Activated T-cell treated with anti-CD3 and anti-CD28 coated beads, Interleukin-2, amount 50 U/mL, for 24 hours (primary cell): Measurements from ENCODE around the gene CHL1.

ENCODE experiments used
- DNase-seq: peaks from one replicate; pipeline ENCODE4 v3.0.0-alpha.2; 2020
- H3K27ac Mint-ChIP-seq: 2 replicates; pipeline ENCODE4 v1.8.0; 2020; ENCODE audit warnings: mild to moderate bottlenecking, mixed read lengths
- H3K27me3 Mint-ChIP-seq: 2 replicates; pipeline ENCODE4 v1.8.0; 2020; ENCODE audit warnings: mixed read lengths
- H3K36me3 Mint-ChIP-seq: 2 replicates; pipeline ENCODE4 v1.8.0; 2020; ENCODE audit warnings: low read depth, mixed read lengths
- H3K4me1 Mint-ChIP-seq: 2 replicates; pipeline ENCODE4 v1.8.0; 2020; ENCODE audit warnings: low read depth, mixed read lengths
- H3K4me3 Mint-ChIP-seq: 2 replicates; pipeline ENCODE4 v1.8.0; 2020; ENCODE audit warnings: mild to moderate bottlenecking, moderate library complexity, mixed read lengths
- H3K9me3 Mint-ChIP-seq: 2 replicates; pipeline ENCODE4 v1.8.0; 2020; ENCODE audit warnings: mixed read lengths

CHL1 gene

GRCh38 chr3:196311-197148, at the start of gene CHL1:
Gene CHL1, plus strand, starts transcription at chr3:196763. Its CDS starts 123,014 bp downstream, at chr3:319777.
- peaks cover 5% of the 10 kb centered on the region for H3K4me1 Mint-ChIP-seq
- H3K4me3 Mint-ChIP-seq = no peak within 1 kb of the TSS
- no peak within 1 kb of the TSS for H3K27ac Mint-ChIP-seq
- H3K36me3 Mint-ChIP-seq = peaks cover 2% of the 10 kb centered on the region
- no peak for DNase-seq
- H3K9me3 Mint-ChIP-seq = no peaks in the 10 kb centered on the region
- H3K27me3 Mint-ChIP-seq = peaks cover 59% of the 10 kb centered on the region

- no peak for DNase-seq
- H3K4me3 Mint-ChIP-seq = no peak overlapping the region
- no peaks in the 10 kb centered on the region for H3K27me3 Mint-ChIP-seq
- no peaks in the 10 kb centered on the region for H3K4me1 Mint-ChIP-seq
- peaks cover 6% of the 10 kb centered on the region for H3K9me3 Mint-ChIP-seq
- H3K27ac Mint-ChIP-seq = no peak overlapping the region
- H3K36me3 Mint-ChIP-seq = no peaks in the 10 kb centered on the region
Observed at GRCh38 chr3:151614-152189, 44.9 kb upstream of the CHL1 start.

GRCh38 chr3:159974-160373, 36.6 kb upstream of the CHL1 start:
- peaks cover 7% of the 10 kb centered on the region for H3K27me3 Mint-ChIP-seq
- DNase-seq = no peak
- no peak overlapping the region for H3K4me3 Mint-ChIP-seq
- H3K9me3 Mint-ChIP-seq = peaks cover 3% of the 10 kb centered on the region
- H3K36me3 Mint-ChIP-seq = no peaks in the 10 kb centered on the region
- H3K27ac Mint-ChIP-seq = no peak overlapping the region
- no peaks in the 10 kb centered on the region for H3K4me1 Mint-ChIP-seq

GRCh38 chr3:166071-166470, 30.5 kb upstream of the CHL1 start:
- Mint-ChIP-seq H3K9me3 (no peaks in the 10 kb centered on the region), H3K27me3 (peaks cover 7% of the 10 kb centered on the region), H3K4me1 (no peaks in the 10 kb centered on the region), H3K27ac (no peak overlapping the region), H3K36me3 (no peaks in the 10 kb centered on the region), H3K4me3 (no peak overlapping the region)
- no peak for DNase-seq

GRCh38 chr3:166799-167198, 29.8 kb upstream of the CHL1 start:
- no peak overlapping the region for H3K27ac Mint-ChIP-seq
- H3K36me3 Mint-ChIP-seq = no peaks in the 10 kb centered on the region
- DNase-seq = no peak
- no peaks in the 10 kb centered on the region for H3K4me1 Mint-ChIP-seq
- H3K9me3 Mint-ChIP-seq = no peaks in the 10 kb centered on the region
- no peak overlapping the region for H3K4me3 Mint-ChIP-seq
- peaks cover 7% of the 10 kb centered on the region for H3K27me3 Mint-ChIP-seq

GRCh38 chr3:173886-174285, 22.7 kb upstream of the CHL1 start:
- no peaks in the 10 kb centered on the region for H3K27me3 Mint-ChIP-seq
- no peak for DNase-seq
- no peaks in the 10 kb centered on the region for H3K9me3 Mint-ChIP-seq
- H3K36me3 Mint-ChIP-seq = no peaks in the 10 kb centered on the region
- H3K4me1 Mint-ChIP-seq = no peaks in the 10 kb centered on the region
- H3K27ac Mint-ChIP-seq = no peak overlapping the region
- no peak overlapping the region for H3K4me3 Mint-ChIP-seq

GRCh38 chr3:184976-185375, 11.6 kb upstream of the CHL1 start:
- Mint-ChIP-seq H3K27me3 (no peaks in the 10 kb centered on the region), H3K4me1 (no peaks in the 10 kb centered on the region), H3K36me3 (no peaks in the 10 kb centered on the region), H3K4me3 (no peak overlapping the region), H3K9me3 (peaks cover 5% of the 10 kb centered on the region), H3K27ac (no peak overlapping the region)
- DNase-seq = no peak

- Mint-ChIP-seq H3K9me3 (peaks cover 5% of the 10 kb centered on the region), H3K4me3 (no peak overlapping the region), H3K27ac (no peak overlapping the region), H3K36me3 (peaks cover 2% of the 10 kb centered on the region), H3K27me3 (peaks cover 31% of the 10 kb centered on the region), H3K4me1 (peaks cover 5% of the 10 kb centered on the region)
- no peak for DNase-seq
Observed at GRCh38 chr3:192215-192929, 4.2 kb upstream of the CHL1 start.

- Mint-ChIP-seq H3K4me1 (peaks cover 5% of the 10 kb centered on the region), H3K27me3 (peaks cover 44% of the 10 kb centered on the region), H3K4me3 (no peak overlapping the region), H3K9me3 (no peaks in the 10 kb centered on the region), H3K36me3 (peaks cover 2% of the 10 kb centered on the region), H3K27ac (no peak overlapping the region)
- DNase-seq = no peak
Observed at GRCh38 chr3:194001-194400, 2.6 kb upstream of the CHL1 start.

GRCh38 chr3:194421-194820, 2.1 kb upstream of the CHL1 start:
- Mint-ChIP-seq H3K4me3 (no peak overlapping the region), H3K27ac (no peak overlapping the region), H3K9me3 (no peaks in the 10 kb centered on the region), H3K27me3 (peaks cover 46% of the 10 kb centered on the region), H3K36me3 (peaks cover 2% of the 10 kb centered on the region), H3K4me1 (peaks cover 5% of the 10 kb centered on the region)
- no peak for DNase-seq

- Mint-ChIP-seq H3K27me3 (peaks cover 54% of the 10 kb centered on the region), H3K36me3 (peaks cover 2% of the 10 kb centered on the region), H3K4me1 (peaks cover 5% of the 10 kb centered on the region), H3K27ac (no peak overlapping the region), H3K4me3 (no peak overlapping the region), H3K9me3 (no peaks in the 10 kb centered on the region)
- DNase-seq = no peak
Observed at GRCh38 chr3:195666-196065, 897 bp upstream of the CHL1 start.

GRCh38 chr3:197149-197827, 725 bp downstream of the CHL1 start:
- DNase-seq = no peak
- no peak overlapping the region for H3K27ac Mint-ChIP-seq
- H3K27me3 Mint-ChIP-seq = peaks cover 59% of the 10 kb centered on the region
- H3K36me3 Mint-ChIP-seq = peaks cover 2% of the 10 kb centered on the region
- no peaks in the 10 kb centered on the region for H3K9me3 Mint-ChIP-seq
- H3K4me1 Mint-ChIP-seq = peaks cover 5% of the 10 kb centered on the region
- H3K4me3 Mint-ChIP-seq = no peak overlapping the region

GRCh38 chr3:197828-198491, 1.4 kb downstream of the CHL1 start:
- Mint-ChIP-seq H3K27me3 (peaks cover 59% of the 10 kb centered on the region), H3K36me3 (peaks cover 2% of the 10 kb centered on the region), H3K4me1 (peaks cover 5% of the 10 kb centered on the region), H3K27ac (no peak overlapping the region), H3K9me3 (no peaks in the 10 kb centered on the region), H3K4me3 (no peak overlapping the region)
- DNase-seq = no peak

GRCh38 chr3:199835-200234, 3.3 kb downstream of the CHL1 start:
- Mint-ChIP-seq H3K4me1 (peaks cover 5% of the 10 kb centered on the region), H3K36me3 (peaks cover 2% of the 10 kb centered on the region), H3K4me3 (no peak overlapping the region), H3K9me3 (no peaks in the 10 kb centered on the region), H3K27me3 (peaks cover 48% of the 10 kb centered on the region), H3K27ac (no peak overlapping the region)
- no peak for DNase-seq
